SK-N-MC (cell line): ENCODE results near the gene PCBP3.
A peak's percentile ranks its signal among the peaks of the same experiment; 100 is the strongest.
"Not testable (repeated sequence)": the region's sequence is repeated elsewhere in the genome, so short reads cannot be mapped to it uniquely, and the experiment has no call there.

Source experiments
- DNase-seq: peaks from one replicate; pipeline ENCODE4 v3.0.0-alpha.2; 2011; ENCODE audit warnings: low read depth, low spot score
- H3K27ac ChIP-seq: fragments of 200-600 bp; sonication (generic); 2 replicates; pipeline ENCODE4 v1.5.1; 2016; ENCODE audit warnings: mixed run types
- H3K36me3 ChIP-seq: fragments of 200-600 bp; sonication (generic); 2 replicates; pipeline ENCODE4 v1.6.1; 2017; ENCODE audit warnings: antibody characterized with exemption, low read length, mixed read lengths; ENCODE audit not compliant: insufficient read depth
- H3K4me3 ChIP-seq: fragments of 200-600 bp; sonication (generic); 2 replicates; pipeline ENCODE4 v1.5.1; 2016
- H3K9ac ChIP-seq: fragments of 200-600 bp; sonication (generic); 2 replicates; pipeline ENCODE4 v1.8.0; 2017; ENCODE audit warnings: mixed run types, mixed read lengths; ENCODE audit not compliant: insufficient read length
- H3K9me3 ChIP-seq: fragments of 200-600 bp; sonication (generic); 2 replicates; pipeline ENCODE4 v1.6.1; 2017; ENCODE audit warnings: low read depth, mild to moderate bottlenecking, antibody characterized with exemption, low read length, moderate library complexity, mixed read lengths
- EZH2 ChIP-seq: fragments of 200-600 bp; sonication (generic); IDR thresholded peaks from one replicate; pipeline ENCODE4 v1.6.1; 2017; ENCODE audit warnings: antibody characterized with exemption
- FOXP2 ChIP-seq: optimal IDR thresholded peaks from 2 replicates; pipeline ENCODE3; 2011; ENCODE audit warnings: mild to moderate bottlenecking, moderate library complexity; ENCODE audit not compliant: insufficient read depth; ENCODE audit errors: extremely low read length, control extremely low read depth
- POLR2AphosphoS5 ChIP-seq: IDR thresholded peaks from 2 replicates; pipeline ENCODE4 v1.6.1; 2012; ENCODE audit warnings: mild to moderate bottlenecking, low read depth, low read length, borderline replicate concordance

Gene PCBP3

DNA sequence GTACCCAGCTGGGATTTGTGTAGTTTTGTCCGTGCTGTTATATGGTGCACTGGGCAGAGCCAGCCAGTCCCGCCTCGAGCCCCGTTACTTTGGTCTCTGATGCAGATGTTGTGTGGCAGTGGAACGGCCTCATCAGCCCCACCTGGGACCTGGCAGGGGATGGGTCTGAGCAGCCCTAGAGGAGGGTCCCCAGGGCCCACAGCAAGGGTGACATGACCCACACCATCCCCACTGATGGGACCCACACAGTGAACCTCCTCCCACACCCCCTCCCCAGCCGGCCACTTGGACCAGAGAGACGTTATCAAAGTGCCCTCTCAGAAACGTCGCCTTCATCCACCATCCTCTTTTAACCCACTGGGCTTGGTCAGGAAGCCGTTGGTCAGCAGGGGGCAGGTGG lies 42.0 kb upstream of the PCBP3 start:
- Histone ChIP-seq H3K36me3 (no peaks in the 10 kb centered on the region), H3K9ac (no peak overlapping the region), H3K4me3 (no peak overlapping the region), H3K27ac (no peak overlapping the region), H3K9me3 (no peaks in the 10 kb centered on the region; the same call in 1 of the 2 replicates)
- DNase-seq: no peak
- TF ChIP-seq EZH2 (no peak), FOXP2 (no peak), POLR2AphosphoS5 (no peak)

DNA sequence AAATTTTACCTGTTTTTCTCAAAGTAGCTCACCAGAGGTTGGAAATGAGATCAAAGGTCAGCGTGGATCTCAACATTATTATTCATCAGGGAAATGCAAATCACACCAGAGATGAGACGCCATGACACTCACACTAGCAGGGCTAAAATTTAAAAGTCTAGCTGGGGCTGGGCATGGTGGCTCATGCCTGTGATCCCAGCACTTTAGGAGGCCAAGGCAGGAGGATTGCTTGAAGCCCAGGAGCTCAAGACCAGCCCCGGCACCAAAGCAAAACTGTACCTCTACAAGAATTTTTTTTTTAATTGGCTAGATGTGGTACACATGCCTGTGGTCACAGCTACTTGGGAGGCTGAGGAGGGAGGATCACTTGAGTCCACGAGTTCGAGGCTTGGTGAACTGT lies 41.4 kb upstream of the PCBP3 start:
- no peak overlapping the region for H3K4me3 ChIP-seq
- no peak overlapping the region for H3K27ac ChIP-seq
- no peak for DNase-seq
- no peak for TF ChIP-seq EZH2
- no peaks in the 10 kb centered on the region for H3K36me3 ChIP-seq
- no peaks in the 10 kb centered on the region; the same call in 1 of the 2 replicates for H3K9me3 ChIP-seq
- no peak overlapping the region for H3K9ac ChIP-seq

DNA sequence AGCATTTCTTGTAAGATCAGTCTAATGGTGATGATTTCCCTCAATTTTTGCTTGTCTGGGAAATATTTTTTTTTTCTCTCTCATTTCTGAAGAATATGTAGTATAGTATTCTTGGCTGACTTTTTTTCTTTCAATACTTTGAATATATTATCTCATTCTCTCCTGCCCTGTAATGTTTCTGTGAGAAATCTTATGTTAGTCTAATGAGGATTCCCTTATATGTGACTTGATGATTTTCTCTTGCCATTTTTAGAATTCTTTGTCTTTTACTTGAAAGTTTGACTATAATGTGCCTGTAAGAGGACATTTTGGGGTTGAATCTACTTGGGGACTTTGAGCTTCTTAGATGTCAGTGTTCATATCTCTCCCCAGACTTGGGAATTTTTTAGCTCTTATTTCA lies 40.0 kb upstream of the PCBP3 start:
- DNase-seq: no peak
- no peak for TF ChIP-seq EZH2
- no peak for TF ChIP-seq FOXP2
- no peak for TF ChIP-seq POLR2AphosphoS5
- no peaks in the 10 kb centered on the region; the same call in 1 of the 2 replicates for H3K9me3 ChIP-seq
- H3K4me3 ChIP-seq: no peak overlapping the region
- H3K36me3 ChIP-seq: no peaks in the 10 kb centered on the region
- H3K27ac ChIP-seq: no peak overlapping the region
- H3K9ac ChIP-seq: no peak overlapping the region

DNA sequence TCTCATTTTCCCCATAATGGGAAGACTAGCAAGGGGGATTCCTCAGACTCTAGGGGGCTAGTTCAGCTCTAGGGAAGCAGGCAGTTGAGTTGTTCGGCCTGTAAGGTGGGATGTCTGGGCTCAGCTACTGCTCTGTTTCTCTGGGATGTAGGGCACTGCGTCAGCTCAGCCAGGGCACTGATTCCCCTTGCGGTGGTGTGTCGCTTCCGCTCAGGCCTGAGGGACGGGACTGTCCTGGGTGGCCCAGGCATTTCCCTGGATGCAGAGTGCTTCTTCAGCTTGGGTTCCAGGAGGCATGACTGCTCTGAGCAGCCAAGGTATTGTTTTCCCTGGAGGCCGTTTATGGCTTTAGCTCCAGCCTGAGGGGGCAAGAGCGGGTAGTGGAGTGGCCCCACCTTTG lies 38.8 kb upstream of the PCBP3 start:
- not testable (repeated sequence) for H3K9ac ChIP-seq, H3K4me3 ChIP-seq, H3K36me3 ChIP-seq, DNase-seq, H3K9me3 ChIP-seq, H3K27ac ChIP-seq

DNA sequence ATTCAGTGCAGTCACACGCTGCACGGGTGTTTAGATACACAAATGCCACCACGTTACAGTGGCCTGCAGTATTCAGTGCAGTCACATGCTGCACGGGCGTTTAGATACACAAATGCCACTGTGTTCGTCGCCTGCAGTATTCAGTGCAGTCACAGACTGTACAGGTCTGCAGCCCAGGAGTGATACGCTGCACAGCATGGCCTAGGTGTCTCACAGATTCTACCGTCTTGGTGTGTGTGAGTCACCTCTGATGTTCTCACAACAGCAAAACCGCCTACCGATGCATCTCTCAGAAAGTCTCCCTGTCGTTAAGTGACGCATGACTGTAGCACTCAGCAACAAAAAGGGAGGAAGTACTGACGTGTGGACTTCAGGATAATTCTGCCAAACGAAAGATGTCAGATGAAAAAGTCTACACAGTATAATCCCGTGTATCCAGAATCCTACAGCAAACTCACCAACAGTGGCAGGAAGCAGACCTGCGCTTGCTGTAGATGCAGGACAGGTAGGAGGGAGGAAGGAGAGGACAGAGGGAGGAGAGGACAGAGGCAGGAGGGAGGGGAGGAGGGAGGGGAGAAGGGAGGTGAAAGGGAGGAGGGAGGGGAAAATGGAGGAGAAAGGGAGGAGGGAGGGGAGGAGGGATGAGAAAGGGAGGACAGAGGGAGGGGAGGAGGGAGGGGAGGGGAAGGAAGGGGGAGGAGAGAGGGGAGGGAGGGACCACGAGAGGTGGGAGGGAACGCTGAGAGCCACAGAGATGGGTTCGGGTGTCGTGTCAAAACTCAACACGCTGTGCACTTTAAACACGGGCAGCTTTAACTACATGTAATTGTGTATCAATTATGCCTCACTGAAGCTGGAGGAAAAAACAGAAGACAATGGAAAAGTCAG lies 36.3 kb upstream of the PCBP3 start:
- Histone ChIP-seq H3K4me3 (peak overlapping the region; percentile 57), H3K27ac (no peak overlapping the region), H3K9me3 (no peaks in the 10 kb centered on the region; the same call in 1 of the 2 replicates), H3K36me3 (no peaks in the 10 kb centered on the region), H3K9ac (no peak overlapping the region)
- TF ChIP-seq EZH2 (no peak), POLR2AphosphoS5 (no peak), FOXP2 (no peak)
- no peak for DNase-seq

- TF ChIP-seq POLR2AphosphoS5 (no peak), EZH2 (no peak), FOXP2 (no peak)
- Histone ChIP-seq H3K9me3 (no peaks in the 10 kb centered on the region; the same call in 1 of the 2 replicates), H3K9ac (no peak overlapping the region), H3K4me3 (peak overlapping the region; percentile 57), H3K27ac (no peak overlapping the region), H3K36me3 (no peaks in the 10 kb centered on the region)
- no peak for DNase-seq
Measured at GRCh38 chr21:45607909-45608295, 35.6 kb upstream of the PCBP3 start.

DNA sequence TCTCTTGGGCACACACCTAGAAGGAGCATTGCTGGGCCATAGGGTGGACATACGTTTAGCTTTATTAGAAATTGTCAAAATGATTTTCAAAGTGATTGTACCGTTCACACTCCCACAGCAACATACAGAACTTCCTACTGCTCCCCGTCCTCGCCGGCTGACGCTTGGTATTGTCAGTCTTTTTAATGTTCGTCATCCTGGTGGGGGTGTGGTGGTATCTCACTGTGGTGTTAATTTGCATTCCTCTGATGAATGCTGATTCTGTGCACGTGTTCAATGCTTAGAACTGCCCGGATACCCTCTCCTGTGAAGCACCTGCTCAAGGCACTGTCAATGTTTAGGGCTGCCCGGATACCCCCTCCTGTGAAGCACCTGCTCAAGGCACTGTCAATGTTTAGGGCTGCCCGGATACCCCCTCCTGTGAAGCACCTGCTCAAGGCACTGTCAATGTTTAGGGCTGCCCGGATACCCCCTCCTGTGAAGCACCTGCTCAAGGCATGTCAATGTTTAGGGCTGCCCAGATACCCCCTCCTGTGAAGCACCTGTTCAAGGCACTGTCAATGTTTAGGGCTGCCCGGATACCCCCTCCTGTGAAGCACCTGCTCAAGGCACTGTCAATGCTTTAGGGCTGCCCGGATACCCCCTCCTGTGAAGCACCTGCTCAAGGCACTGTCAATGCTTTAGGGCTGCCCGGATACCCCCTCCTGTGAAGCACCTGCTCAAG lies 34.6 kb upstream of the PCBP3 start:
- not testable (repeated sequence) for H3K9ac ChIP-seq, H3K27ac ChIP-seq, H3K36me3 ChIP-seq, DNase-seq, H3K9me3 ChIP-seq
- peak overlapping the region; percentile 57; the same call in 1 of the 2 replicates for H3K4me3 ChIP-seq

GRCh38 chr21:45609616-45610015 lies 33.9 kb upstream of the PCBP3 start:
- not testable (repeated sequence) for H3K27ac ChIP-seq, H3K9ac ChIP-seq, H3K36me3 ChIP-seq, H3K4me3 ChIP-seq, H3K9me3 ChIP-seq, DNase-seq

GRCh38 chr21:45611296-45611695 lies 32.2 kb upstream of the PCBP3 start:
- H3K27ac ChIP-seq: no peak overlapping the region
- H3K9ac ChIP-seq: no peak overlapping the region
- H3K4me3 ChIP-seq: no peak overlapping the region
- H3K9me3 ChIP-seq: no peaks in the 10 kb centered on the region
- H3K36me3 ChIP-seq: no peaks in the 10 kb centered on the region
- TF ChIP-seq POLR2AphosphoS5: no peak
- TF ChIP-seq EZH2: no peak
- no peak for TF ChIP-seq FOXP2
- no peak for DNase-seq
